PC-9 (cell line): Measurements from ENCODE around the gene C16orf86.

ENCODE experiments used
- EZH2 ChIP-seq: fragments of 200-600 bp; sonication (generic); IDR thresholded peaks from 2 replicates; pipeline ENCODE4 v1.8.0; 2017; ENCODE audit warnings: antibody characterized with exemption, low read depth
- TF ChIP-seq, protein P1 (sequence below): fragments of 200-600 bp; sonication (generic); conservative IDR thresholded peaks from 2 replicates; pipeline ENCODE4 v1.6.1; 2017; ENCODE audit warnings: mixed run types, antibody characterized with exemption, mild to moderate bottlenecking, moderate library complexity

DNA sequence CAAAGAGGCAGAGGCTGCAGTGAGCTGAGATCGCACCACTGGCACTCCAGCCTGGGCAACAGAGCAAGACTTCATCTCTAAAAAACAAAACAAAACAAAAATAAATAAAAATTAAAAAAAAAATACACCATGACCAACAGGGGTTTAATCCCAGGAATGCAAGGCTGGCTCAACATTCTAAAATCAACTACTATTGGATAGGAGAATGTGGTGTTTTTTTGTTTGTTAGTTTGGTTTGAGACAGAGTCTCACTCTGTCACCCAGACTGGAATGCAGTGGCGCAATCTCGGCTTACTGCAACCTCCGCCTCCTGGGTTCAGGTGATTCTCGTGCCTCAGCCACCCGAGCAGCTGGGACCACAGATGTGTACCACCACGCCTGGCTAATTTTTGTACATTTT lies 32.7 kb downstream of the C16orf86 start:
- TF ChIP-seq, protein P1, sequence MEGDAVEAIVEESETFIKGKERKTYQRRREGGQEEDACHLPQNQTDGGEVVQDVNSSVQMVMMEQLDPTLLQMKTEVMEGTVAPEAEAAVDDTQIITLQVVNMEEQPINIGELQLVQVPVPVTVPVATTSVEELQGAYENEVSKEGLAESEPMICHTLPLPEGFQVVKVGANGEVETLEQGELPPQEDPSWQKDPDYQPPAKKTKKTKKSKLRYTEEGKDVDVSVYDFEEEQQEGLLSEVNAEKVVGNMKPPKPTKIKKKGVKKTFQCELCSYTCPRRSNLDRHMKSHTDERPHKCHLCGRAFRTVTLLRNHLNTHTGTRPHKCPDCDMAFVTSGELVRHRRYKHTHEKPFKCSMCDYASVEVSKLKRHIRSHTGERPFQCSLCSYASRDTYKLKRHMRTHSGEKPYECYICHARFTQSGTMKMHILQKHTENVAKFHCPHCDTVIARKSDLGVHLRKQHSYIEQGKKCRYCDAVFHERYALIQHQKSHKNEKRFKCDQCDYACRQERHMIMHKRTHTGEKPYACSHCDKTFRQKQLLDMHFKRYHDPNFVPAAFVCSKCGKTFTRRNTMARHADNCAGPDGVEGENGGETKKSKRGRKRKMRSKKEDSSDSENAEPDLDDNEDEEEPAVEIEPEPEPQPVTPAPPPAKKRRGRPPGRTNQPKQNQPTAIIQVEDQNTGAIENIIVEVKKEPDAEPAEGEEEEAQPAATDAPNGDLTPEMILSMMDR: no peak
- TF ChIP-seq EZH2: no peak
